ENCODE results near the gene ZFP57.

GRCh38 chr6:29626948-29627754 lies 53.8 kb downstream of the ZFP57 start:
- TF ChIP-seq CTCF (IDR thresholded peaks at IDR 0.05) = no peak
- no peak for TF ChIP-seq POLR2A (IDR thresholded peaks at IDR 0.05)
